ENCODE data around the gene AGAP3.

GRCh38 chr7:151186640-151187408 lies 100.5 kb downstream of the AGAP3 start, which contains the start of gene ASB10:
- no peak for TF ChIP-seq YY1 (IDR thresholded peaks at IDR 0.05; ENCODE audit: insufficient read depth, insufficient read length)
- no peak for TF ChIP-seq ZNF274 (IDR thresholded peaks at IDR 0.05; ENCODE audit: low read depth, low read length)
- no peak for TF ChIP-seq SUZ12 (IDR thresholded peaks at IDR 0.05; ENCODE audit: extremely low read depth, insufficient read depth, insufficient read length)
